HEK293 (cell line): Measurements from ENCODE around the gene SRPRB.

ENCODE experiments used
- CTCF ChIP-seq: fragments of 450-650 bp; formaldehyde crosslinking; IDR thresholded peaks from 2 replicates; pipeline ENCODE4 v1.5.1; 2016; ENCODE audit warnings: missing biosample characterization, missing genetic modification characterization
- PATZ1 ChIP-seq: fragments of 450-650 bp; formaldehyde crosslinking; IDR thresholded peaks from 2 replicates; pipeline ENCODE4 v1.5.1; 2016; ENCODE audit warnings: missing biosample characterization, missing genetic modification characterization
- PRDM4 ChIP-seq: fragments of 450-650 bp; formaldehyde crosslinking; IDR thresholded peaks from 2 replicates; pipeline ENCODE4 v1.5.1; 2017; ENCODE audit warnings: missing biosample characterization, missing genetic modification characterization
- REST ChIP-seq: fragments of 450-650 bp; formaldehyde crosslinking; IDR thresholded peaks from 2 replicates; pipeline ENCODE4 v1.5.1; 2016; ENCODE audit warnings: missing biosample characterization, missing genetic modification characterization
- YY1 ChIP-seq: fragments of 450-650 bp; formaldehyde crosslinking; IDR thresholded peaks from 2 replicates; pipeline ENCODE4 v1.5.1; 2018; ENCODE audit warnings: missing biosample characterization, missing genetic modification characterization
- ZNF121 ChIP-seq: fragments of 450-650 bp; formaldehyde crosslinking; IDR thresholded peaks from 2 replicates; pipeline ENCODE4 v1.5.1; 2016; ENCODE audit warnings: missing biosample characterization, missing genetic modification characterization
- ZNF157 ChIP-seq: fragments of 450-650 bp; formaldehyde crosslinking; IDR thresholded peaks from 2 replicates; pipeline ENCODE4 v1.5.1; 2016; ENCODE audit warnings: missing biosample characterization, missing genetic modification characterization
- ZNF18 ChIP-seq: fragments of 450-650 bp; formaldehyde crosslinking; IDR thresholded peaks from 2 replicates; pipeline ENCODE4 v1.5.1; 2016; ENCODE audit warnings: missing biosample characterization, missing genetic modification characterization
- ZNF658 ChIP-seq: fragments of 450-650 bp; formaldehyde crosslinking; IDR thresholded peaks from 2 replicates; pipeline ENCODE4; 2016; ENCODE audit warnings: missing biosample characterization, missing genetic modification characterization

GRCh38 chr3:133829310-133829707, 23.7 kb downstream of the SRPRB start:
- TF ChIP-seq PATZ1 (tag by site-specific recombination) (no peak), PRDM4 (tag by site-specific recombination) (no peak), CTCF (tag by site-specific recombination) (no peak), REST (tag by site-specific recombination) (no peak), ZNF18 (tag by site-specific recombination) (no peak), ZNF658 (no peak), ZNF121 (tag by site-specific recombination) (no peak), YY1 (tag by site-specific recombination) (no peak), ZNF157 (tag by site-specific recombination) (no peak)
